Stimulated activated CD8-positive, alpha-beta memory T cell treated with anti-CD3 and anti-CD28 coated beads, Interleukin-4, amount 100 ng/mL, for 48 hours (primary cell): ENCODE measurements around the gene CNTN5.
"Not testable (repeated sequence)": the region's sequence is repeated elsewhere in the genome, so short reads cannot be mapped to it uniquely, and the experiment has no call there.

Source experiments
- DNase-seq: peaks from one replicate; pipeline ENCODE4 v3.0.0-alpha.2; 2020

CNTN5 gene

DNA sequence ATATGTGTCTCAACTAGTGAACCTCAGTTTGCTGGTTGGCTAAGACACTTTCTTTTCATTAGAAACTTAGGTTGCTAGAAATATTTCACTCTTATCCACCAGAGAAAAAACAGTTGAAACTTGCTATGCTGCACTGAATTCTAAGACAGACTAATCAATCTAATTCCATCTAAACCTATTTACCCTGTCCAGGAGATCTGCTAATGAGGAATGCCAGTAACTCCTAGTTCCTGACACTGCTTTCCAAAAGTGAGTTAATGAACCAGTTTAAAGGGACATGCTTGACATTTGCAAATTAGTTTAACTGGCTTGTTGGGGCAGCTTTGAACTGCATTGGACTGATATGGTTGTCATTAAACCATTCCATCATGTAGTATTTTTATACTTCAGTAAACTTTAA is 258.5 kb downstream of the CNTN5 start:
- no peak for DNase-seq

DNA sequence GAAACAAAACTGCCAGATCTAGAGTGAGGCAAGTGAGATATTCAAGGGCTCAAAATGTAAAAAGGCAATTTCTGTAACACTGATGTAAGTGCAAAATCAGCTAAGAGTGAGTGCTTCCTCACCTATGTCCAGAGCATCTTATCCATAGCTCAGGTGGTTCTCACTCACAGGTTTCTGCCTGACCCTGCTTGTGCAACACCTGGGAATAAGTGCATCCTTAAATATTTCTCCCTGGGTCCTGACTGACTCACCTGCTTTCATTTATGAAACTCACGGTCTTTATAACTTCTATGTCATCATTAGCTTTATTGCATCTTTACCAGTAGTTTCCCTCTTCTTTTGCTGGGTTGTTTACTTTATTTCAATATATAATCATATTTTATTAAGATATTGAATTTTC is 260.6 kb downstream of the CNTN5 start:
- no peak for DNase-seq

DNA sequence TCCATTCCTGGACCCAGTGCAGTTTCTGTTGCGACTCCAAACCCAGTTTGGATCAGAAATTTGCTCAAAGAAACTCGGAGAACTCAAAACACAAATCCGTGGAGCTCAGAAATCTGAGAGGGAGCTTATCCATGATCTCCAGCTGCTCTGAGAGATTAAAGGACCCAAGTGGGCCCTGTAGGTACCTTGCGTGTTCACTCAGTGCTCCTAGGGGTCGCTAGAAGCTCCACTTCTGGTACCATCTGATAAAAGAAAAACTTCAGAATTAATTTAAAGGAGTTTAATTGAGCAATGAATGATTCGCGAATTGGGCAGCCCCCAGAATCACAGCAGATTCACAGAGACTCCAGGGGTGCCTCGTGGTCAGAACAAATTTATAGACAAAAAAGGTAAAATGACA is 277.2 kb downstream of the CNTN5 start:
- DNase-seq = not testable (repeated sequence)

DNA sequence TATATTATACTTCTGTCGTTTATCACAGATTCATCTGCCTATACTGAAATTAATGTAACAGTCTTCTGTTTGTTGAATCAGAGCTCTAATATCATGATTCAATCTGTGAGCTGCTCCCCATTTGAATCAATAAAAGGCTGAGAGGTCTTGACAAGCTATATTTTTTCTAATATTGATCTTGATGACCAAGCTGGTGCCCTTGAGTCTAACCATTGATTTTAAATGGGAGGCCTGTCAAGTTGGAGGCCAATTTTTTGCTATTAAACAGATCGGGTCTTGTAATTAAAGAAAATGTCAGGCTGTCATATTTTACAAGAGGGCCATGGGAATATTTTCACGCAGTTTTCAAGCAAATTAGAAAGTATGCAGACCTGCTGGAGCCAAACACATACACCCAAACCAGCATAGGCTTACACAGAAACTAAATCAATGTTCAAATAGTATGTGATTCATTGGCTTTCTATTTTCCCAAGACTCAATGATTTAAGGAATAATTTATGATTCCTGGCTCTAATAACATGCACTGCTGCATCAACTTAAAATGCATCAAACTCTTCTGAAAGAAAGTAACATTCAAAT is 286.9 kb downstream of the CNTN5 start:
- no peak for DNase-seq

DNA sequence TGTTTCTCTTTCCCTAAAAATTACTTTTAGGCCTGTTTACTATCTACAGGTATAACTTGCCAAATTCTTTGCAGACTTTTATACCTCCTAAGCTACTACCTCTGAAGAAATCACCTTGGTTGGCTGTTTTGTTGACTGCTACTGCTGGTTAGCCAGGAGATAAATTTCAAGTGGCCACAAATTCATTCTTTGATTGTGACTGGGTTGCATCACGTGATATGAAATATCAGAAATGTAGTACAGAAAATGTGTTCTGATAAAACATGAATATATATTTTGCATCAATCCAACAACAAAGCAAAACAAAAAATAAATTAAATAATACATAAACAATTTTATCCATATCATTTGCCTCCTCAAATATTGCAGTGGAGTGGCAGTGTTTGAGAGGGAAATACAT is 291.1 kb downstream of the CNTN5 start:
- DNase-seq = no peak

DNA sequence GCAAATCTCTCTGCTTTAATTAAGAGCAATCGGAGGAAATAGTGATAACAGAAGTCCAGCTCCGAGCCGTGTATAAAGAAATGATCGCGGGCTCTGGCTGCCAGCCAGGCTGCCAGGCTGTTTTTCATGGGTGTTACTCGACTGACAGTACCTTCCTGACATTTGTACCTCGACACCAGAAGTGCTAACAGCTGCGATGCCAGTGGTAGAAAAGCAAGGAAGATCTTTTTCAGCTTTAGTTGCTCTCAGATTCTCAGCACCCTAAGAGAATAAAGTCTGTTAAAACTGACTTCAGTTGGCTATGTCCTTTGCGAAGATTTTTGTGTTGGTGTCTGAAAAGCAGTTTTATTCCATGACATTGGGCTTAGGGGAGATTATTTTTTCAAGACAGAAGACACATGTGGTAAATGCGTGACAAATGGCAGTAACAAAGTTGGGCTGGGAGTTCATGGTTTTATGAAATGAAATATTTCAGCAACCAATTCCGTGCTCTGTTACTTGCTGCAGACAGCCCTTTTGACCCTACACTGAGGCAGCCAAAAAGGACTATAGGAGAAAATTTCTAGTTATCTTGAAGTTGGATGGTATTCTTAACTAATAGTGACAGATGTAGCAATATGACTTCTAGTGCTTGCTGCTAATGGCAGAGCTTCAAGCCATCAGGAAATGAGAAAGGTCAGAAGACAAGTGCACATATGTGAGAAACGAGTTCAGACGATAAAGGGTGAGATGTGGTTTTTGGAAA is 296.2 kb downstream of the CNTN5 start:
- DNase-seq = no peak

DNA sequence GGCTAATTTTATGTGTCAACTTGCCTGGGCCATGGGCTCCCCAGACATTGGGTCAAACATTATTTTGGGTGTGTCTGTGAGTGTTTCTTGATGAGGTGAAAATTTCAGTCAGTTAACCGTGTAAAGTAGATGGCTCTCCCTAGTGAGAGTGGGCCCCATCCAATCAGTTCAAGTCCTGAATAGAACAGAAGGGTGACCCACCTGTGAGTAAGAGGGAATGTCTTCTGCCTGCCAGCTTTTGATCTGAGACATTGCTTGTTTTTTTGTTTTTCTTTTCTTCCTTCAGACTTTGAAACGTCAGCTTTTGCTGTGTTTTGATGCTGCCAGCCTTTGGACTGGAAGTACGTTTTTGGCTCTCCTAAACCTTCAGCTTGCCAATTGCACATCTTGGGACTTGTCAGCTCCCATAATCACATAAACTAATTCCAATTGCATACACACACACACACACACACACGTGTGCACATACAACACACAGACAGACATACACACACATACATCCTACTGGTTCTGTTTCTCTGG is 300.1 kb downstream of the CNTN5 start:
- DNase-seq = no peak

DNA sequence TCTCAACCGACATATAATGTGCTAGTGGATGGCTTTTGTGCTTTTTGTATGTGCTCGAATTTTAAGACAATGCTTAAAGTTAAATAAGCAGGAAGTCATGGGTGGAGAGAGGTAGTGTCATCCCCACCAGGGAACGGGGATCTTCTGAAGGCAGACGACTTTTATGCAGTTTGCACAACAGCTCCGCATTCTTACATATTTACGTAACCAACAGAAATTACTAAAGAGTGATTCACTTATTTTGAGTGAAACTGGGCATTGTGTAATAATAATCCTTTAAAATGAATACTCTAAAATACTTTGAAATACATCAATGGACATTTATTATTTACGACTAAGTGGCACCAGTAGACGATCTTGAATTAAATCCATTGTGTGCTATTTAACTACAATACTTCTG is 305.1 kb downstream of the CNTN5 start:
- no peak for DNase-seq

DNA sequence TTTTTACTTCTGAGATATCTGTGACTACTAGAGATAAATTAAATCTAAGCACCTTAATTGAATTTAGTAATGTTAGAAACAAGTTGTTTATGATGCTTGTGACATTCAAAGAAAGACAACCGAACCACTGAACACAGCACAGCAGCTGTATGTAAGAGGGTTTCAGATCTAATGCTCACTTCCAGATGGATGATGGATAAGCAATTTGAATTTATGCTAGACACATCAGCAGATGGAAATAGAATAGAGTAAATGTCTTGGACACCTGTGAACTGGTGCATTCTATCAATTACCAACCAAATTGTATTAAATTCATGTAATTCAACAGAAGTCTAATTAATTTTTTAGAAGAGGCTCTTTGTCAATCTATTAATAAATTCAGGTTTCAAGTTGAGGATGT is 306.3 kb downstream of the CNTN5 start:
- no peak for DNase-seq

DNA sequence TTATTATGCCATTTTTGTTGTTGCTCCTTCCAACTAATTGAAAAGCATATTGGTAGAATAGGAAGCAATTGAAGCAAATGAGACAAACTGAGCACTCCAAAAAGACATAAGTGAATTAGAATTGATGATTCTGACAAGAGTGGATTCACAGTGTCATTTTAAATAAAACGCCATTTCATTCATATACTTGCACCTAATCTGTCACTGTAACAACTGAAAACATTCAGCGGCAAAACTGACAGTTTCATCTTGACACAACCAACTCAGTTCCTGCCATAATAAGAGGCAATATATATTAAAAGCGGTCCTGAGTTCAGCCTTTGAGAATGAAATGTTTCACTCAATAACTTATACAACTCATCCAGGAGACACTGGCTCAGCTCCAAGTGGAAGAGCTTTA is 306.8 kb downstream of the CNTN5 start:
- DNase-seq = no peak

DNA sequence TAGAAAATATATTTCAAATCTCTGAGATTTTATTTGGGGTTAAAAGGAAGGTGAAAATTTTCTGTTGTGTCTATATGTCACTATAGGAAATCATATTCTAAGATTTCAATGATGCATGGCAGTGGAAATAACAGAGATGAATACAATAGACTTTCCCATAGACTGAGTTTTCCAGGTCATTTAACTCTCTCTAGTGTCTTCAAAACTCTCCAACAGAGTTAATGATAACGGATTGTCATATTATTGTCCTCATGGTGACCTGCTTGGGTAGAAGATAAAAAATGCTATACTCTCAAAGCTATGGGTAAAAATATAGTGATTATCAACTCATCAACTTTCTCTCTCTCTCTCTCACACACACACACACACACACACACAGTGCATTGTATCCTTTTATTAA is 312.9 kb downstream of the CNTN5 start:
- no peak for DNase-seq

DNA sequence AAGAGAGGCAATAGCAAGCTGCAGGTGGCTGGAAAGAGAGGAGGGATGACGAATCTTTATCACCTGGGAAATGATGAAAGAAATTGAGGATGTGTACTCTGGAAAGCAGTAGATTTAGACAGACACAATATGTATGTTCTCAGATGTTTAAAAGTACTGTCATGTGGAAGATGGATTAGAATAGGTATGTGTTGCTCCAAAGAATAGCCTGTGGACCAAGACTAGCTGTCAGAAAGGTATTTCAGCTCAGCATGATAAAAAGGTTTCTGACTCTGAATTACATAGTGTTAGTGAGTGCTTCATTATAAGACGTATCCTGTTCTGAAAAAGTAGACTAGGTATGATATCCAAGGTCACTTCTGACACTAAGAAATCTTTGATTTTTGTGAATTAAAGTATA is 322.4 kb downstream of the CNTN5 start:
- DNase-seq = no peak

DNA sequence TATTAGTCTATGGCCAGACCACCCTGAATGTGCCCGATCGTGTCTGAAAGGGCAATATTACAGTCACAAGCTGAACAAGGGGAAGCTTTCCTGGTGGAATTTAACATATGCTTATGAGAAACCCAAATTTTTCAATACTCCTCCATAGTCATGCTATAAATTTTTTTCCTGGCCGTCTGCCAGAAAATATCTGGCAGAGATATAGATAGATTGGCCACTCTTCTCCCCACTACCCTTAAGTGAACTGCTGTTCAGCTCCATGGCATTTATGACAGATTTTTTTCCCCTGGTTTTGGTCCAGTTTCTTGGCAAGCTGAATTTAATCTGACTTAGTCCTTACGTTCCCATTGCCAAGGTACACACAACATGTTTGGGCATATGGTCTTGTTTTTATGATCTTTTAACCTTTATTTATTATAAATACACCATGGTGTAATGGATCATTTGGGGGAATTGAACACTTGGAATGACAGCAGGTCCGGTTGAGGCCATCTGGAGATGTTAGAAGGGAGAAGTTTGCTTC is 328.5 kb downstream of the CNTN5 start:
- no peak for DNase-seq

DNA sequence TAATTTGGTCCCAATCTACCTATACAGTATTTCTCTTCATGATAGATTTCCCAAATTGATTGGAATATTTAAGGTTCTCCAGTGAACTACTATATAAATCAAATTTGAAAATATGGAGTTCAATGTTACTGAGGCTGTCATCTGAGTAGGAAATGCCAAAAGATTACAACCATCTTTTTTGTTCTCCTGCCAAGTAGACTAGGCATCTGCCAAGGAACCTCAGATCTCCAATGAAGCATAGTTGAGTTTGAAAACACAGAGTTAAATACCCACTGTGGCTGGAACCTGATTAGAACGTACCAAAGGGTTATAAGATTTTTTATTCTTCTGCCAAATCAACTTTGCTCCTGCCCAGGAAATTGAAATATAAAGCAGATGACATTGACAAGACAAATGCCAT is 330.9 kb downstream of the CNTN5 start:
- DNase-seq = no peak

DNA sequence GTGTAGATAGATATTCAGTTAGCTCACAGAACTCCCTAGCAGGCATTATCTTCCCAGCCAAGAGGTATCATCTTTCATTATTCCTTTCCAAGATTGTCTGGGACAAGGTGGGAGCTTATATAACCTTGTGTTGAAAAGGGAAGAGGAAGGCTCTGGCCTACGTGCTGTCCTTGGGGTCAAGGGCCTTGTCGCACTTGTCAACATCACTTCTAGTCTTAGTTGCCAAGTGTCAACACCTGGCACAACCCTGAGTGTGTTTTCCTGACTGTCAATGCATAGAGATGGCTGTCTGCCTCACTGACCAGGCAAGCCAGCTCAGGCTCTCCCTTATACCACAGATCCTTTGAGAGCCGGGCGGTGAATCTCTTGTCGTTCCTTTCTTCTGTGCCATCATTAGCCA is 331.9 kb downstream of the CNTN5 start:
- no peak for DNase-seq

DNA sequence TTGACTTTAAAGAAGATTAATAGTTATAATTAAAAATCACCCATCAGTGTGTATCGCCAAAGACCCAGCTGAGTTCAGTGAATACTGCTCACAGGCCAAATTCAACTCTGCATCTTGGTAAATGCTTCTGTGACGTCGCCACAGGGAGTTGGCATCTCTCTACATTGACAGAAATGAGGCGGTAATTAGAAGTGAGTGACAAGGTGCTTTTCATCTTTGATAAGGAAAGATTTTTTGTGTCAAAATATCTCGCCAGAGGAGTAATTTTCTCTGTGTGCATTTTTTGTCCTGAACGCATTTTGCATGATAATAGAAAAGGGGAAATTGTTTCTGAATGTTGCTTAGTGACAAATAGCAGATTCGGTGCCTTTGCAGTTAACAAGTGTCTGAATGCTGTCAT is 345.8 kb downstream of the CNTN5 start:
- DNase-seq = no peak

DNA sequence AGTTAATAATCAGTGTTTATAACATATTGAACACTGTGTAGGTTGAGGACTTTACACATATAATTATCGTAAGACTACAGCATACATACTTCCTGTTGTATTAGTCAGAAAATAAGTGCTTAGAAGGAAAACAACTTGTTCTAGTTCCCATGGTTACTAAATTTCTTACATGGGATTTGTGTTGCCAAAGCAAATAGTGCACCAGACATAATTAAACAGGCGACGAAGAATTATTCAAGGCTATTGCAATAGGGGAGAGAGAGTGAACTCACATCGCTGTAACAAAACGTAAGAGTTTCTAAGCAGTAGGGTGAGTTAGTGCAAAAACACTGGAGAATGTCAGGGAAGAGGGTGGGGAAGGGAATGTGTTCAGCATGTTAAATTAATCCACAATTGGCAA is 347.8 kb downstream of the CNTN5 start:
- DNase-seq = no peak

DNA sequence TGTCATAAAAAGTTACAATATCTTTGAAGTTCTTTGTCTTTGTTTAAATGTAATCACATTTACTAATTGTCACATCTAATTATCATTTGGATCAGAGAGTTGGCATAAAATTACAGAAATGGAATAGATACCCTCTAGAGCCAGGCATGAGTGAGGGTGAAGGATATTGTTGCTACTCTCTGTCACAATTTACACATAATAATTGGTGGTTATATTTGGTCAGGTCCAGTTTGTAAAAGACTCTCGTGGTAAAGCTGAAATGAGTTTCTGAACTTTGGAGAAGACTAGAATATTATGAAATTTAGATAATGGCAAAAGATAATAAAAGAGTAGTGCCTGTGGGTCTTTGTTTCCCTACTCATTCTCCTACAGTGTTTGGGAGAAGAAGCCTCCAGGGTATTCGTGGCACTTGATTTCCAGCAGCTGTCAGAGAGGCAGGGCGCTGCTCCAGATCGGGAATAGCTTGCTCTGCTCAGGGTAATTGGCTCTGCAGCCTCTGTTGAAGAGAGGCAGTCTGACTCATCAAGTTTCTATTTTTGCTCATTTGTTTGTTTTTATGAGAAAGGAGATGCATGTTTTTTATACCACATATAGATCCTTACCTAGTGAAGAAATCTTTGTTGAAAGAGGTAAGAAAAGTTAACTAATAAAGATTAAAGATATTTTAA is 349.9 kb downstream of the CNTN5 start:
- DNase-seq = no peak

DNA sequence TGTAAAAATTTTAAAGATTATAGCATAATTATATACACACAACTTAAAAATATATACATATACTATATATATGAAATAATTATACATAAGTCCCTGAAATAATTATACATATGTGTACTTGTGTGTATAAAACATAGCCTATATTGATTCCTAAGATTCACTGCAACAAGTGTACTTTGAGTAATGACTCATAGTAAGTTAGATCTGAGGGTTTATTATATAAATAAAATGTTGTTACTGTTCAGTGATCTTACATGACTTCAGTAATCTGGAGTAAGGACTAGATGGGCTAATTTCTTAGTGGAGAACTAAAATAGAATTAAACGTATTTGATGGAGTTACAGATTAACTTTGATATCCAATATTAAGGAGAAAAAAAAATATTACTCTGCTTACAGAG is 350.5 kb downstream of the CNTN5 start:
- DNase-seq = no peak

DNA sequence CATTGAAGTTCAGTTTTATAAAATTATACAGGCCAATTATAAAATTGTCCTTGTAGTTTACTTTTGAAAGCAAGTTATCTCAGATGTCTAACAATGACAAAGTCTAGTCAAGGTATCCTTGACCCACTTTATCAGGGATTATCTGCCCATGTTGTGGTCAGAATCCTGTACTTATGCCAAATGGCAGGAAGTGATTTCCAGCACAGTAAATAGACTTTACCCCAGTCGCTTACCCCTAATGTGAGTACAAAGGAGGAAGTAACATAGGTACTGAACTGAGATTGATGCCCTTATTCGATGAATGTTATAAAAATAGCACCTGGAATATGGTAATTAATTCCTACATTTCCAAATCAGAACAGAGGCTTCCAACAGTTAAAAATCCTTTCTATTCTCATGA is 355.7 kb downstream of the CNTN5 start:
- DNase-seq = no peak

DNA sequence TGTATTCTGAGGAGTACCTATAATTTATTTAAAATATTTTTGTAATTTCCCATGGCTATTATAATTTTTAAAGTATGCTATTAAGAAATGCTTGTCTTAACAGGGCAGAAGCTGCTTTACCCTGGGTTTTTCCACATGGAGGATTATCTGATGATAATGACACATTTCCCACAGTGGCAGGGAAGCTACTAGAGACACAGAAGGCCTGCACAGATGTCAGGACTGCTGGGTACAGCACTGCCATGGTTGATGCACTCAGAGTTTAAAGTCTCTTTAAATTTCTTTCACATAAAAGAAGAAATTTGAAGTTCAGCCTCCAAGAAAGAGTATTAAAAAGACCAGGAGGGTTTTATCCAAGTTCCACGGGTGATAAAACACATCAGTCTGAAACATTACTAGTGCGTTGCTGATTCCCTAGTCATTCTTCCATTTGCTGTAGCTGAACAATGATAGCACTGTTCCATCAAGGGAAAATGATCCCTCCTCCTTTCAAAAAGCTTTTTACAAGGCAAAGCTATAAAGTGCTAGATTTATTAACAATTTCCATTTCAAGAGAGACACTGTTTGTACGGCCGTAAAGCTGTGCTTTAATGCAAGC is 363.0 kb downstream of the CNTN5 start:
- DNase-seq = no peak

DNA sequence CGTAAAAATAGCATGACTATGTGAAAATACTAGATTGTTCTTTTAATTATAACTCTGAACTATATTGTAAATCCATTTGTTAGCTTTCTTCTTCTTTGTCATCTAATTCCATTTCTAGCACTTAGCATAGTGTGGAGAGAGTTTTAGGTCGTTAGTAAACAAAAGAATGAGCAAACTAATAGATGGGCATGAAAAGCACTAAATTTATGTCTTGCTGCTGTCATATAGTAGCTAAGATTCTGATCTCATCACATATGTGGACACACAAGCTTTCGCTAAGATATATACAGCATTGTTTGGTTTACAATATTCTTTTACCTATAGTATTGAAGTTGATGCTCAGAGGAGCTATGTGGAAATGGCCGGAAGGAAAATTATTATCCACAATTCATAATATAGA is 370.5 kb downstream of the CNTN5 start:
- no peak for DNase-seq

DNA sequence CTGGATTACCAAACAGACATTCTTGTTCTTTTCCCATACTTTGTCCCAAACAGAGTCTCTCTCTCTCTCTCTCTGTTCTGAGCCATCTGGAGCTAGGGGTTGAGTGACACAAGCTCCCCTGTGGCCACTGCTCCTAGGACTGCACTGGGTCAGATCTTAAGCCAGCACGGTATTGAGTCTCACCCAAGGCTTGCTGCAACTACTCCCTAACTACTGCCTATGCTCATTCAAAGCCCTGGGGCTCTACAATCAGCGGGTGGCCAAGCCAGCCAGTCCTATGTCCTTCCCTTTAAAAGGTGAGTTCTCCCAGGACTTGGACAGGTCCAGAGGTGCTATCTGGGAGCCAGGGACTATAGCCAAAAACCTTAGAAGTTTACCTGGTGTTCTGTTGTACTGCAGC is 385.6 kb downstream of the CNTN5 start:
- no peak for DNase-seq

DNA sequence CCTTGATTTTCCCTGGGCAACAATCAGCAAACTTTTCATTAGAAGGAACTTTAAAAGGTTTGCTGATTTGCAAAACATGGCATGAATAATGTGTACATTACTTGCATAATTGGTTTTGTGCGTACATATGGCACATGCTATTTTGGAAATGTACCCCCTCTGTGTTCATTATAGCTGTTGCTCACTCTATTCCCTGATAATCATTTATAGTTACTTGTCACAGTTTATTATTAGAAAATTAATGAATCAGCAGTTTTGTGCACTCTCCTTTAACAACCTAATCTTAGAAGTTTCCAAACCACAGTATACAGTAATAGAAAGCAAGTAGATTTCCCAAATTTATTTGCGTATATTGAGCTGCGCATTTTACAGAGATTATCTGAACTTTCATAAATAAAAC is 389.9 kb downstream of the CNTN5 start:
- DNase-seq = no peak
